ENCODE results near the gene HLA-DOA. TPM values are rescaled to one million over a fixed set of nuclear protein-coding genes. Genes with fewer than 3 reads are reported as not detected.

Gene HLA-DOA
- not detected in 2 replicates for total RNA-seq

DNA sequence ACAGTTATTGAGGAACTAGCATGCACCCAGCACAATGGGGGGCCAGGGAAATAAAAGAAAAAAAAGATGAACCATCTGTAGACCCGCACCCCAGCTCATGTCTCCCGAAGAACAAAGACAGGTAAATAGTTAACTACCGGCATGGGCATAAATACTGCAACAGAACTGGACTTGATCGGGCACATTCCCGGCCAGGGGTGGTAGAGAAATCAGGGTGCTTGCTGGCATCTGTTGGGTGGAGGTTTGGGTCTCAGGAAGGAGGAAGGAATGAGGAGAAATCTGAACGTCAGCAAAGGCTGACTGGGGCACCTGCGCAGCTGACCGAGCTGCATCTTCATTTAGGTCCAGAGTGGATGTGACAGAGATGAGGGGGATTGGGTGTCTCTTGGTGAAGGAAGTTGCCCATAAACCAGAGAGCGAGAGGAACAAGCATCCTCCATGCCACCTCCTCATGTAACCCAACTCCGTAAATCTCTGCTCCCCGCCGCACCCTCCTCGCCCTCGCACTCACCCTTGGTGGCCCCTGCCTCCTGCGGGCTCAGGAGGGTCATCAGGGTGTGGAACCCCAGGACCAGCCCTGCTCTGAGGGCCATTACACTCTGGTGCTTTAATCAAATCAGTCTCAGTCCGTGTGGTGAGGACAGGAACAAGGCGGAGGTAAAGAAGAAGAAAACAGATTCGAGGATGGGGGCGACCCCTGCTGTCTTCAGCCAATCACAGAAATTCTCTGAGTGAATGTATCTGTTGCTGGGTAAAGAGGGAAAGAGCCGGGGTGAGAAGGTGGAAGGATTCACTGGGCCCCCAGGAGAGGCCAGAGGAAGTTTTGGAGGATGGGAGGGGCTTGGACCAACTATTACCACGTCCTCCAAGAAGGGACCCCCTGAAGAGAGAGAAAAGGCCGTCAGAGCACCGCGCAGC is at the start of gene HLA-DOA:
Gene HLA-DOA, minus strand, starts transcription at position 648 of the 918 bp plus-strand sequence.

DNA sequence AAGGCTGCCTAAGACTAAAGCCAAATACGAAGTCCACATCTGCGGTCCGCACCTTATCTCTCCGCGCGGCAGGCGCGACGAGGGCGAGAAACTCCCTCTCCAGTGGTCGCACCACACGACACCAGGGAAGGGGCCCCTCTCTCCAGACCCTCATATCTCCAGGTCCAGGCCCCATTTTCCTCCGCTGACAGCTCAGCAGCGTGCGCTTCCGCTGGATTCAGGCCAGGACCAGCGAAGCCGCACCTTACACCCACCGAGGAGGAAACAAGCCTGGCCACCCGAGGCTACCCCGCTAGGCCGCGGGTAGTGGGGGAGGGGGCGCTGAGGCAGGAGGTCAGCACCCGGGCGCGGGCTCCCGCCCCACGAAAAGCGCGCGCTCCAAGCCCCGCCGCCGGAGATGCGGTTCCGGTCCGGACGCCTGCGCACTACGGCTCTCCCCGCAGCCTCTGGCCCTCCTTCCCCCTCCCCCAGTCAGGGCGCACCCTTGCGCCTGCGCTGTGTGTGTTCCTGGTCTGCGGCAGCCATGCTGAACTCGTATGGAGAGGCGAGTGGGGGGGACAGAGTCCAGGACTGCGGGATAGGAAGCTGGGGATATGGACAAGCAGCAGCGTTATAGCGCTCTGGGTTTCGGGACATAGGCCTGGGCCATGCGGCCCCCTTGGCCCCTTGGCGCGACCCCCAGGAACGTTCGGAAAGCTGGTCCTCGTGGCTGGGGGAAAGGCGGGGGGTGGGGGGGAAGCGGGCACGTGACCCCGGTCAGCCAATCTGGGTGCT is 41.1 kb downstream of the HLA-DOA start, which contains the start of gene BRD2:
Gene BRD2, plus strand, starts transcription at position 502 of the 774 bp plus-strand sequence. CDS start 4,305 bp downstream, outside the sequence.

Other genes with a start within 250 kb of the HLA-DOA start
- gene HLA-DQB2, start 246.1 kb downstream of the HLA-DOA start, total RNA-seq = not detected in 2 replicates
- gene HLA-DOB, start 192.6 kb downstream of the HLA-DOA start, total RNA-seq = 0.30 and 0.84 TPM in 2 replicates
- gene TAP2, start 170.9 kb downstream of the HLA-DOA start, total RNA-seq = 5.4 and 7.2 TPM in 2 replicates
- gene PSMB8, start 165.5 kb downstream of the HLA-DOA start, total RNA-seq = 24.9 and 26.2 TPM in 2 replicates
- 16.8 and 19.0 TPM in 2 replicates for gene TAP1, start 155.9 kb downstream of the HLA-DOA start, total RNA-seq
- gene PSMB9, start 155.4 kb downstream of the HLA-DOA start, total RNA-seq = 4.2 and 4.9 TPM in 2 replicates
- not detected in 2 replicates for gene HLA-DMB, start 68.6 kb downstream of the HLA-DOA start, total RNA-seq
- 2.7 and 3.4 TPM in 2 replicates for gene HLA-DMA, start 56.5 kb downstream of the HLA-DOA start, total RNA-seq
- 85.8 and 87.9 TPM in 2 replicates for gene BRD2, start 41.0 kb downstream of the HLA-DOA start, total RNA-seq
- 0.50 TPM in 1 of 2 replicates, not detected in the other for gene HLA-DPA1, start 64.1 kb upstream of the HLA-DOA start, total RNA-seq
- gene HLA-DPB1, start 66.4 kb upstream of the HLA-DOA start, total RNA-seq = 4.0 TPM in 1 of 2 replicates, not detected in the other
- 0.15 and 1.2 TPM in 2 replicates for gene COL11A2, start 182.9 kb upstream of the HLA-DOA start, total RNA-seq
- 22.2 and 23.2 TPM in 2 replicates for gene RXRB, start 191.1 kb upstream of the HLA-DOA start, total RNA-seq
- gene SLC39A7, start 191.3 kb upstream of the HLA-DOA start, total RNA-seq = 126 and 133 TPM in 2 replicates
- 10.7 and 11.1 TPM in 2 replicates for gene HSD17B8, start 195.1 kb upstream of the HLA-DOA start, total RNA-seq
- 12.9 and 13.2 TPM in 2 replicates for gene RING1, start 198.9 kb upstream of the HLA-DOA start, total RNA-seq

Data from bronchus fibroblast of lung (primary cell).